Astrocyte (in vitro differentiated cells and primary cell): ENCODE measurements around the gene PAX5. TPM values are rescaled to one million over a fixed set of nuclear protein-coding genes. Genes with fewer than 3 reads are reported as not detected.

Experiments used
- DNase-seq: peaks from one replicate; pipeline ENCODE4 v3.0.0-alpha.2; 2010; ENCODE audit warnings: low read depth
- FAIRE-seq: peaks from 2 replicates; lab custom pipeline; 2011; peaks lifted over from hg19 to GRCh38; lab: Jason Lieb, UNC
- H2AFZ ChIP-seq: 2 replicates; pipeline ENCODE4 v1.6.0; 2012; ENCODE audit warnings: low read depth, low read length, inconsistent platforms
- H3K27ac ChIP-seq: 2 replicates; pipeline ENCODE4 v1.5.1; 2011; ENCODE audit warnings: low read depth, low read length, inconsistent platforms
- H3K27me3 ChIP-seq: 2 replicates; pipeline ENCODE4 v1.6.0; 2011; ENCODE audit warnings: low read length, inconsistent platforms; ENCODE audit not compliant: insufficient read depth
- H3K36me3 ChIP-seq: 2 replicates; pipeline ENCODE4 v1.5.1; 2011; ENCODE audit warnings: low read length, inconsistent platforms; ENCODE audit not compliant: insufficient read depth
- H3K4me1 ChIP-seq: 2 replicates; pipeline ENCODE4 v1.5.1; 2011; ENCODE audit warnings: low read length, inconsistent platforms; ENCODE audit not compliant: insufficient read depth
- H3K4me2 ChIP-seq: 2 replicates; pipeline ENCODE4 v1.6.0; 2012; ENCODE audit warnings: low read length, inconsistent platforms
- H3K4me3 ChIP-seq: 2 replicates; pipeline ENCODE4 v1.5.1; 2011; ENCODE audit warnings: low read depth, mild to moderate bottlenecking, low read length, inconsistent platforms; ENCODE audit not compliant: insufficient read depth
- H3K79me2 ChIP-seq: 2 replicates; pipeline ENCODE4 v1.6.0; 2012; ENCODE audit warnings: mild to moderate bottlenecking, low read length, inconsistent platforms; ENCODE audit not compliant: insufficient read depth
- H3K9ac ChIP-seq: 2 replicates; pipeline ENCODE4 v1.6.0; 2012; ENCODE audit warnings: mild to moderate bottlenecking, low read length, inconsistent platforms
- H3K9me3 ChIP-seq: 2 replicates; pipeline ENCODE4 v1.5.1; 2012; ENCODE audit warnings: low read depth, mild to moderate bottlenecking, low read length, inconsistent platforms; ENCODE audit not compliant: insufficient read depth
- H4K20me1 ChIP-seq: 2 replicates; pipeline ENCODE4 v1.6.0; 2012; ENCODE audit warnings: low read length, inconsistent platforms; ENCODE audit not compliant: insufficient read depth
- H3K27ac Mint-ChIP-seq: one replicate; pipeline ENCODE4 v1.8.0; 2021; ENCODE audit warnings: mild to moderate bottlenecking, mixed read lengths; ENCODE audit not compliant: unreplicated experiment
- H3K27me3 Mint-ChIP-seq: one replicate; pipeline ENCODE4 v1.8.0; 2021; ENCODE audit warnings: low read depth, mixed read lengths; ENCODE audit not compliant: unreplicated experiment
- H3K36me3 Mint-ChIP-seq: one replicate; pipeline ENCODE4 v1.8.0; 2021; ENCODE audit warnings: low read depth, mixed read lengths; ENCODE audit not compliant: unreplicated experiment
- H3K4me1 Mint-ChIP-seq: one replicate; pipeline ENCODE4 v1.8.0; 2021; ENCODE audit warnings: low read depth, mixed read lengths; ENCODE audit not compliant: unreplicated experiment
- H3K4me3 Mint-ChIP-seq: one replicate; pipeline ENCODE4 v1.8.0; 2021; ENCODE audit warnings: mild to moderate bottlenecking, moderate library complexity, mixed read lengths; ENCODE audit not compliant: unreplicated experiment
- H3K9me3 Mint-ChIP-seq: one replicate; pipeline ENCODE4 v1.8.0; 2021; ENCODE audit warnings: mild to moderate bottlenecking, mixed read lengths; ENCODE audit not compliant: unreplicated experiment
- CTCF ChIP-seq: IDR thresholded peaks from 2 replicates; pipeline ENCODE4 v1.5.1; 2011; ENCODE audit warnings: low read depth, mild to moderate bottlenecking, inconsistent platforms, low read length, moderate library complexity; ENCODE audit not compliant: insufficient read depth
- EZH2 ChIP-seq: IDR thresholded peaks from 2 replicates; pipeline ENCODE4 v1.6.1; 2012; ENCODE audit warnings: mild to moderate bottlenecking, low read length, inconsistent platforms; ENCODE audit not compliant: insufficient read depth
- total RNA-seq: library from RNA; stranded (reverse); gene quantifications from 2 replicates; pipeline ENCODE4 v1.2.1, GENCODE V29; 2021

The PAX5 gene
- total RNA-seq, 1 donor from 2014 or later, result not detected

- no peaks in the 10 kb centered on the region for H3K4me1 ChIP-seq
- H3K27ac Mint-ChIP-seq, result no peak overlapping the region
- H3K27me3 Mint-ChIP-seq, result peaks cover 61% of the 10 kb centered on the region
- H3K4me1 Mint-ChIP-seq, result peaks cover 9% of the 10 kb centered on the region
- TF ChIP-seq EZH2 (no peak), CTCF (no peak)
- no peak overlapping the region for H3K4me2 ChIP-seq
- no peak for DNase-seq
- no peaks in the 10 kb centered on the region for H4K20me1 ChIP-seq
- no peak overlapping the region for H3K9ac ChIP-seq
- no peak overlapping the region for H3K4me3 ChIP-seq
- no peaks in the 10 kb centered on the region for H3K9me3 Mint-ChIP-seq
- no peak overlapping the region for H3K4me3 Mint-ChIP-seq
- H3K36me3 Mint-ChIP-seq, result no peaks in the 10 kb centered on the region
- no peak overlapping the region for H2AFZ ChIP-seq
- H3K79me2 ChIP-seq, result no peaks in the 10 kb centered on the region
- no peak overlapping the region for H3K27ac ChIP-seq
- H3K27me3 ChIP-seq, result peaks cover 40% of the 10 kb centered on the region
- H3K36me3 ChIP-seq, result no peaks in the 10 kb centered on the region
- H3K9me3 ChIP-seq, result no peaks in the 10 kb centered on the region
- FAIRE-seq, result no peak
These were observed 96.1 kb downstream of the PAX5 start for GRCh38 chr9:36937951-36938350.

GRCh38 chr9:36937346-36937745, 96.7 kb downstream of the PAX5 start:
- Mint-ChIP-seq H3K9me3 (no peaks in the 10 kb centered on the region), H3K4me3 (no peak overlapping the region)
- no peak for FAIRE-seq

DNA sequence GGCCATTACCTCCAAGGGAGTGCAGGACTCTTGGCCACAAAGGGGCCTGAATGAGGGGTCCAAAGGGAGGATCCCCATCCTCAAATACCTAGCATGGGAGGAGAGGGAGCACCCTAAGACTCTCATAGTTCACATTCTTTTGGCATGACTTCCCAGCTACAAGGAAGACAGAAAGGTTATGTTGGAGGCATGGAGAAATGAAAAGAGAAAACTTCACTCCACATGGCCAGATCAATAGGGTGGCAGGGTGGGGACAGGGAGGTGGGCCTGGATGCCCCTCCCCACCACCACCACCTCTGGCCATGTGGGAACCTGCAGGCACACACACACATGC, 97.6 kb downstream of the PAX5 start:
- no peak overlapping the region for H3K4me3 Mint-ChIP-seq
- H3K9me3 Mint-ChIP-seq, result no peaks in the 10 kb centered on the region
- DNase-seq, result no peak
- Histone ChIP-seq H3K4me1 (no peaks in the 10 kb centered on the region), H3K4me2 (no peak overlapping the region), H2AFZ (no peak overlapping the region), H3K27me3 (peaks cover 37% of the 10 kb centered on the region), H3K9me3 (no peaks in the 10 kb centered on the region), H3K27ac (no peak overlapping the region), H3K4me3 (no peak overlapping the region), H4K20me1 (no peaks in the 10 kb centered on the region), H3K9ac (no peak overlapping the region), H3K36me3 (no peaks in the 10 kb centered on the region), H3K79me2 (no peaks in the 10 kb centered on the region)
- peaks cover 9% of the 10 kb centered on the region for H3K4me1 Mint-ChIP-seq
- FAIRE-seq, result no peak
- H3K27ac Mint-ChIP-seq, result no peak overlapping the region
- TF ChIP-seq CTCF (no peak), EZH2 (no peak)
- peaks cover 51% of the 10 kb centered on the region for H3K27me3 Mint-ChIP-seq
- no peaks in the 10 kb centered on the region for H3K36me3 Mint-ChIP-seq

More at GRCh38 chr9:36937346-36937745, 96.7 kb downstream of the PAX5 start:
- no peaks in the 10 kb centered on the region for H3K4me1 ChIP-seq
- H3K27ac ChIP-seq, result no peak overlapping the region
- no peak for DNase-seq
- no peak overlapping the region for H3K9ac ChIP-seq
- TF ChIP-seq EZH2, result no peak
- peaks cover 39% of the 10 kb centered on the region for H3K27me3 ChIP-seq
- H3K79me2 ChIP-seq, result no peaks in the 10 kb centered on the region
- no peak overlapping the region for H3K27ac Mint-ChIP-seq
- no peak overlapping the region for H2AFZ ChIP-seq
- no peak overlapping the region for H3K4me3 ChIP-seq
- no peaks in the 10 kb centered on the region for H3K9me3 ChIP-seq
- H3K36me3 ChIP-seq, result no peaks in the 10 kb centered on the region
- H3K27me3 Mint-ChIP-seq, result peaks cover 57% of the 10 kb centered on the region
- no peaks in the 10 kb centered on the region for H4K20me1 ChIP-seq
- H3K4me2 ChIP-seq, result no peak overlapping the region
- H3K4me1 Mint-ChIP-seq, result peaks cover 9% of the 10 kb centered on the region
- H3K36me3 Mint-ChIP-seq, result no peaks in the 10 kb centered on the region
